A549 (cell line): Measurements from ENCODE around the gene NOSTRIN. TPM values are rescaled to one million over a fixed set of nuclear protein-coding genes. Genes with fewer than 3 reads are reported as not detected.

Source experiments
- ATAC-seq, 2 experiments: fragments of 200-7000 bp in 1 of 2; fragments of >200 bp in 1 of 2; cut with Nextera tagmentation in 1 of 2; cut with Tn5 transposase in 1 of 2; 3 replicates each; pipeline versions ENCODE4 v1.8.0 to v1.9.1; 2018 to 2020; ENCODE audit warnings: mild to moderate bottlenecking in 1 of 2, moderate library complexity in 1 of 2
- CTCF ChIA-PET: fragments of 300-600 bp; sonication (Branson Sonifier 250); formaldehyde crosslinking; extraction: SDS; loops from one replicate; lab custom pipeline; 2021; ENCODE audit warnings: antibody characterized with exemption, inconsistent platforms; lab: Yijun Ruan, JAX
- POLR2A ChIA-PET: fragments of 350-600 bp; formaldehyde crosslinking; extraction: SDS; loops from one replicate; lab custom pipeline; 2021; ENCODE audit warnings: antibody characterized with exemption, inconsistent platforms; lab: Yijun Ruan, JAX
- DNase-seq, 2 experiments: peaks; one replicate each; pipeline versions ENCODE4 v3.0.0 to v3.0.0-alpha.2; 2011 to 2016; ENCODE audit warnings: low read depth in 1 of 2, low spot score in 1 of 2
- FAIRE-seq: peaks from 2 replicates; lab custom pipeline; 2011; peaks lifted over from hg19 to GRCh38; lab: Jason Lieb, UNC
- H3K27ac ChIP-seq, 2 experiments: fragments of >200 bp; sonication (Bioruptor Twin); formaldehyde crosslinking; 3 replicates each; pipeline ENCODE4 v1.5.1; 2016 to 2017
- H3K4me1 ChIP-seq: fragments of >200 bp; sonication (Bioruptor Twin); formaldehyde crosslinking; 3 replicates; pipeline ENCODE4 v1.6.1; 2016
- H3K4me2 ChIP-seq: fragments of >200 bp; sonication (Bioruptor Twin); formaldehyde crosslinking; 3 replicates; pipeline ENCODE4 v1.6.1; 2016
- H3K4me3 ChIP-seq: fragments of >200 bp; sonication (Bioruptor Twin); formaldehyde crosslinking; 3 replicates; pipeline ENCODE4 v1.5.1; 2016
- H3K9me3 ChIP-seq: fragments of >200 bp; sonication (Bioruptor Twin); formaldehyde crosslinking; 3 replicates; pipeline ENCODE4 v1.6.1; 2016
- BHLHE40 ChIP-seq: IDR thresholded peaks from 2 replicates; pipeline ENCODE4 v1.6.1; 2012; ENCODE audit warnings: low read depth, low read length, inconsistent platforms
- CBX2 ChIP-seq: fragments of 200-600 bp; sonication (generic); IDR thresholded peaks from 2 replicates; pipeline ENCODE4 v1.6.1; 2016; ENCODE audit warnings: low read depth, mild to moderate bottlenecking, borderline replicate concordance
- CBX8 ChIP-seq: fragments of 200-600 bp; sonication (generic); IDR thresholded peaks from 2 replicates; pipeline ENCODE4 v1.6.1; 2016
- CEBPB ChIP-seq, 2 experiments: fragments of >200 bp in 1 of 2; sonication (Bioruptor Twin) in 1 of 2; formaldehyde crosslinking in 1 of 2; IDR thresholded peaks; 2 replicates each; pipeline ENCODE4 v1.6.1; 2012 to 2016
- CHD2 ChIP-seq: fragments of 150-350 bp; IDR thresholded peaks from 2 replicates; pipeline ENCODE4 v1.6.1; 2014; ENCODE audit warnings: low read length; ENCODE audit not compliant: partially characterized antibody
- CHD4 ChIP-seq: fragments of 200-600 bp; sonication (generic); IDR thresholded peaks from 2 replicates; pipeline ENCODE4 v1.6.1; 2016; ENCODE audit warnings: antibody characterized with exemption, mild to moderate bottlenecking, borderline replicate concordance
- EHF ChIP-seq: fragments of 250-450 bp; sonication (Bioruptor Pico); IDR thresholded peaks from 2 replicates; pipeline ENCODE4 v1.5.0; 2020; ENCODE audit warnings: mild to moderate bottlenecking
- EP300 ChIP-seq, 2 experiments: fragments of >200 bp; sonication (Bioruptor Twin); formaldehyde crosslinking; IDR thresholded peaks; 2 replicates in 1 of 2; 3 replicates in 1 of 2; pipeline ENCODE4 v1.6.1; 2016 to 2017
- FOSL2 ChIP-seq, 2 experiments: fragments of 450-650 bp in 1 of 2; fragments of >200 bp in 1 of 2; sonication (Bioruptor Twin) in 1 of 2; formaldehyde crosslinking; IDR thresholded peaks; 2 replicates each; pipeline versions ENCODE4 v1.5.0 to v1.6.1; 2016 to 2020; ENCODE audit warnings: mild to moderate bottlenecking in 1 of 2, moderate library complexity in 1 of 2
- HEYL ChIP-seq: fragments of 250-450 bp; sonication (Bioruptor Pico); IDR thresholded peaks from 2 replicates; pipeline ENCODE4 v1.8.0; 2021; ENCODE audit warnings: mild to moderate bottlenecking, moderate library complexity
- HOXA7 ChIP-seq: fragments of 250-450 bp; sonication (Bioruptor Pico); IDR thresholded peaks from 2 replicates; pipeline ENCODE4 v1.5.0; 2020; ENCODE audit warnings: mild to moderate bottlenecking, moderate library complexity
- HOXB5 ChIP-seq: fragments of 250-450 bp; sonication (Bioruptor Pico); IDR thresholded peaks from 2 replicates; pipeline ENCODE4 v1.5.0; 2020; ENCODE audit warnings: mild to moderate bottlenecking, moderate library complexity
- KDM1A ChIP-seq: fragments of 200-600 bp; sonication (generic); IDR thresholded peaks from 2 replicates; pipeline ENCODE4 v1.6.1; 2016; ENCODE audit warnings: low read depth, mild to moderate bottlenecking
- MYC ChIP-seq: IDR thresholded peaks from 2 replicates; pipeline ENCODE4 v1.6.1; 2012; ENCODE audit warnings: mild to moderate bottlenecking, inconsistent platforms, low read length, improper control_type of control experiment, borderline replicate concordance
- NFE2L2 ChIP-seq: fragments of 150-350 bp; conservative IDR thresholded peaks from 2 replicates; pipeline ENCODE4 v1.6.1; 2014; ENCODE audit warnings: low read length
- NPAS2 ChIP-seq: fragments of 250-450 bp; sonication (Bioruptor Pico); IDR thresholded peaks from 2 replicates; pipeline ENCODE4 v1.8.0; 2022; ENCODE audit warnings: mild to moderate bottlenecking, moderate library complexity, borderline replicate concordance
- NR3C1 ChIP-seq: fragments of >200 bp; sonication (Bioruptor Twin); formaldehyde crosslinking; IDR thresholded peaks from 3 replicates; pipeline ENCODE4 v1.6.1; 2017
- PBX3 ChIP-seq: IDR thresholded peaks from 2 replicates; pipeline ENCODE4 v1.6.1; 2012
- POLR2A ChIP-seq: IDR thresholded peaks from 2 replicates; pipeline ENCODE4 v1.6.1; 2012; ENCODE audit warnings: mild to moderate bottlenecking, low read length
- POLR2AphosphoS2 ChIP-seq: conservative IDR thresholded peaks from 2 replicates; pipeline ENCODE4 v1.6.1; 2012; ENCODE audit warnings: low read length, improper control_type of control experiment, inconsistent platforms
- RAD21 ChIP-seq, 2 experiments: fragments of >200 bp in 1 of 2; sonication (Bioruptor Twin) in 1 of 2; formaldehyde crosslinking in 1 of 2; IDR thresholded peaks in 1 of 2; conservative IDR thresholded peaks in 1 of 2; 2 replicates in 1 of 2; 3 replicates in 1 of 2; pipeline ENCODE4 v1.6.1; 2012 to 2018; ENCODE audit warnings: inconsistent platforms in 1 of 2
- REST ChIP-seq: fragments of 200-600 bp; sonication (generic); IDR thresholded peaks from 2 replicates; pipeline ENCODE4 v1.6.1; 2016; ENCODE audit warnings: antibody characterized with exemption, mild to moderate bottlenecking, moderate library complexity
- RFX5 ChIP-seq: fragments of 450-650 bp; IDR thresholded peaks from 2 replicates; pipeline ENCODE4 v1.7.1; 2014; ENCODE audit warnings: antibody characterized with exemption, mild to moderate bottlenecking, moderate library complexity
- SREBF2 ChIP-seq: fragments of 450-650 bp; IDR thresholded peaks from 2 replicates; pipeline ENCODE4 v1.6.1; 2014; ENCODE audit warnings: mild to moderate bottlenecking, moderate library complexity
- TFCP2L1 ChIP-seq: fragments of 250-450 bp; sonication (Bioruptor Pico); IDR thresholded peaks from 2 replicates; pipeline ENCODE4 v1.5.0; 2021; ENCODE audit warnings: mild to moderate bottlenecking
- TP53 ChIP-seq: fragments of 250-450 bp; sonication (Bioruptor Pico); IDR thresholded peaks from 2 replicates; pipeline ENCODE4 v1.5.0; 2021; ENCODE audit warnings: mild to moderate bottlenecking, moderate library complexity
- ZFP36 ChIP-seq: fragments of 450-650 bp; IDR thresholded peaks from 2 replicates; pipeline ENCODE4 v1.6.1; 2014; ENCODE audit warnings: borderline replicate concordance; ENCODE audit not compliant: partially characterized antibody
- ZSCAN20 ChIP-seq: fragments of 250-450 bp; sonication (Bioruptor Pico); IDR thresholded peaks from 2 replicates; pipeline ENCODE4 v1.8.0; 2022; ENCODE audit warnings: mild to moderate bottlenecking, moderate library complexity
- WGBS: methylation state at CpG from one replicate; pipeline ENCODE4 v1.1.6; 2017; ENCODE audit errors: missing lambda C conversion rate; 5-methylcytosine and 5-hydroxymethylcytosine counted together
- polyA plus RNA-seq, 4 experiments: library from polyadenylated mRNA; depleted of rRNA in 3 of 4; stranded (reverse); fragments of >200 nt; fragmentation: RNase III in 1 of 4; extraction: RNeasy Plus Mini Kit Qiagen cat#74134 plus additional on column Dnase treatment in 1 of 4; gene quantifications; 2 replicates in 3 of 4; 3 replicates in 1 of 4; pipeline ENCODE4 v1.2.3, GENCODE V29; 2011 to 2017

The NOSTRIN gene
- polyA plus RNA-seq, 2 of the 4 experiments (the other 2 are of a cell fraction) = 2.5 to 11.7 TPM

GRCh38 chr2:168912901-168913369 lies 110.5 kb downstream of the NOSTRIN start:
- ATAC-seq (no peak), FAIRE-seq (no peak), DNase-seq (no peak)
- TF ChIP-seq TP53 (CRISPR knock-in tag) (no peak), REST (no peak), HOXB5 (no peak), BHLHE40 (no peak), RAD21 (conservative IDR thresholded peaks at IDR 0.05 in 1 of 2, IDR thresholded peaks at IDR 0.05 in 1 of 2) (no peak), ZSCAN20 (no peak), ZFP36 (no peak), CHD4 (no peak), PBX3 (no peak), EP300 (IDR thresholded peaks at IDR 0.05) (no peak), NPAS2 (CRISPR knock-in tag) (no peak), SREBF2 (no peak), FOSL2 (IDR thresholded peaks at IDR 0.05) (no peak), FOSL2 (CRISPR knock-in tag; IDR thresholded peaks at IDR 0.05) (no peak), TFCP2L1 (CRISPR knock-in tag) (no peak), HEYL (CRISPR knock-in tag) (no peak)
- WGBS = 84% methylated on average over 18 of the region's 21 CpGs
- H3K27ac ChIP-seq = no peak overlapping the region
- CTCF ChIA-PET = interaction anchor here (1.9 kb wide), 1 partner anchor 566 kb away, joined by 6 read pairs; no protein-coding TSS in a partner anchor
- H3K4me3 ChIP-seq = no peak overlapping the region
- no peak overlapping the region for H3K4me2 ChIP-seq
- POLR2A ChIA-PET = no interaction called here
- no peaks in the 10 kb centered on the region for H3K4me1 ChIP-seq
- peaks cover 12% of the 10 kb centered on the region; the same call in 2 of the 3 replicates for H3K9me3 ChIP-seq

- peaks cover 12% of the 10 kb centered on the region; the same call in 2 of the 3 replicates for H3K9me3 ChIP-seq
- no peak for ATAC-seq
- FAIRE-seq = no peak
- H3K4me2 ChIP-seq = no peak overlapping the region
- POLR2A ChIA-PET = no interaction called here
- H3K4me3 ChIP-seq = no peak overlapping the region
- WGBS = 87% methylated on average over 4 of the region's 4 CpGs
- no peak for DNase-seq
- no peak overlapping the region for H3K27ac ChIP-seq
- H3K4me1 ChIP-seq = no peaks in the 10 kb centered on the region
- CTCF ChIA-PET = interaction anchor here (1.1 to 1.9 kb wide), 2 partner anchors 18 to 567 kb away, joined by 3 to 6 read pairs; no protein-coding TSS in a partner anchor
- TF ChIP-seq RFX5 (no peak), KDM1A (no peak), EHF (CRISPR knock-in tag) (no peak), MYC (no peak), CBX8 (no peak), CHD2 (no peak), TP53 (CRISPR knock-in tag) (no peak), POLR2A (no peak), NR3C1 (no peak), HOXA7 (CRISPR knock-in tag) (no peak), HOXB5 (no peak), SREBF2 (no peak), CEBPB (IDR thresholded peaks at IDR 0.05) (no peak), CBX2 (no peak), ZSCAN20 (no peak), POLR2AphosphoS2 (no peak), NFE2L2 (no peak), REST (no peak), NPAS2 (CRISPR knock-in tag) (no peak)
Measured at GRCh38 chr2:168913495-168913894, 111.1 kb downstream of the NOSTRIN start.
